GM18873 (cell line): ENCODE measurements around the gene EDAR.

Source experiments
- ATAC-seq: cut with Tn5 transposase; IDR thresholded peaks from one replicate; pipeline ENCODE4 v1.9.1; 2021; ENCODE audit warnings: mild to moderate bottlenecking, moderate library complexity, moderate number of reproducible peaks; ENCODE audit not compliant: unreplicated experiment, low FRiP score

EDAR gene

GRCh38 chr2:108942888-108943287, 46.1 kb downstream of the EDAR start:
- ATAC-seq = no peak

- no peak for ATAC-seq
These were observed 46.7 kb downstream of the EDAR start for GRCh38 chr2:108942231-108942825.

GRCh38 chr2:108941767-108942166, 47.3 kb downstream of the EDAR start:
- ATAC-seq = no peak

DNA sequence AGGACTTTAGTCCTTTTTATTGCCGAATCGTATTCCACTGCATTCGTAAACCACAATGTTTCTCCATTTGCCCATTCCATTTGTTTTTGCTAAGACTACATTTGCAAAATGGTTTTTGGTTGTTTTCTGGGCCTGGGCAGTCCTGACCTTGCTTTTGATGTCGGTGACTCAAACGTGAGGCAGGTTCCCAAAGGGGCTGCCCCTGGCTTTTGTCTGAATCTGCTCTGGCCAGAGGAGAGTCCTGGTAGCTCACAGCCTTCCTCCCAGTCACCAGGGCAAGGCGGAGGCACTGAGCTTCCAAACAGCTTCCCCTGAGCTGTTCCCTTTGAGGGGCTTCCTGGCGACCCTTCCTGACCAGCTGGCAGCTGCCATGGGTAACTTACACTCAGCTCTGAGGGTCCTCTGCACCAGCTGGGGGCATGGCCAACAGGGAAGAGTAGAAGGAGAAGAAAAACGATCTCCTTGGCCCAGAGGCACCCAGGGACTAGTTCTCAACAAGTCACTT, 47.8 kb downstream of the EDAR start:
- no peak for ATAC-seq

GRCh38 chr2:108940156-108940555, 48.9 kb downstream of the EDAR start:
- no peak for ATAC-seq

GRCh38 chr2:108938077-108938710, 50.8 kb downstream of the EDAR start:
- no peak for ATAC-seq

DNA sequence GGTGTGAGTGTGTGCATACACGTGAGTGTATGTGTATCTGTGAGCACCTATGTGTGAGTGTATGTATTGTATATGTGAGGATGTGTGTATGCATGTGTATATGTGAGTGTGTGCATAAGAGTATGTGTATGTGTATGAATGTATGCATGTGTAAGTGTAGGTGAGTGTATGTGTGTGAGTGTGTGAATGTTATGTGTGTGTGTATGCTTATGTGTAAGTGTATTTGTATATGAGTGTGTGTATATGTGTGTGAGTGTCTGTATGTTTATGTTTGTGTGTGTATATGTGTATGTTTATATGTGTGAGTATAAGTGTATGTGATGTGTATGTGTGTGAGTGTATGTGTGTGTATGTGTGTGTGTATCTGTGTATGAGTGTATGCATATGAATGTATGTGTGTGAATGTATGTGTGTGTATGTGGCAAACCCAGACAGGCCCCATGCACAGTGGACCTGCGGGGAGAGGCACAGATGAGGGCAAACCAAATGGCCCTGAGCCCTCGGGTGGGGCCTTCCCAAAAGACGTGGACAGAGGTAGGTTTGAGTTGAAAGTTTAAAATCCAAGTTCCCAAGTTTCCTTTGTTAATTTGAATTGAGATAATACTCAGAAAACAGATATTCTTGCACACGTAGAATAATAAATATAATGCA, 51.5 kb downstream of the EDAR start:
- no peak for ATAC-seq

DNA sequence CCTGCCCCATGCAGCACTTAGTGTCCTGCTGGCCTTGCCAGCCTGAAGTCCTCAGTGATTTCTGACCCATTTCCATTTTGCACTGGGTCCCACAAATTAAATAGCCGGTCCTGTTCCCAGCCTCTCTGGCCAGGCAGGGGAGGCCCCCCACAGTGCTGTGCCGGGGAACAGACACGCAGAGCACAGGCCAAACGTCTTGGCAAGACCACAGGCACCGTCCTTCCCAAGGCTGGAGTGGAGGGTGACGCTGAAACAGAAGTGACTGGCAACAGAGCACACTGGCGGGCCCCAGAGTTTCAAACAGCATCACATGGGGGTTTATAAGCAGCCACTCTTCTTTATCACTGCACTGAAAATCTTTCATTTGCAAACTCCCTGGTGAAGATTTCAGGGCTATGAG, 52.2 kb downstream of the EDAR start:
- no peak for ATAC-seq

GRCh38 chr2:108936076-108936864, 52.8 kb downstream of the EDAR start:
- no peak for ATAC-seq

DNA sequence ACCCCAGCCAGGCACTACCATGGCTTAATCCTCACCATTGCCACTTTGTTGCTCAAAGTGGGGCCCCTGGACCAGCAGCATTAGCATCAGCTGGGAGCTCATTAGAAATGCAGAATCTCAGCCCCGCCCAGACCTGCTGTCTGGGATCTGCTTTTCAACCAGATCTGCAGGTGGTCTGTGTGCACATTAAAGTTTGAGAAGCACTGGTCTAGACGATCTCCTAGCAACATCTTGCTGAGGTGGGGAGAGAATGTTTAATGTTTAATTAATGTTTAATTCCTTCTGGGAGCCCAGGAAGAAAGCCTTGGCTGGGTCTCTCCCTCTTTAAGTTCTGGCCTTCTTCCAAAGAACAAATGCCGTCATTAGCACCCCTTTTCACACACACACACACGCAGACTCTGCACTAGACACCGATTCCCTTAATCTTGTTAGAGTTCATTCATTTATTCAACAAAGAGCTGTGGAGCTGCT, 53.7 kb downstream of the EDAR start:
- ATAC-seq = no peak

- ATAC-seq = no peak
These were observed 54.3 kb downstream of the EDAR start for GRCh38 chr2:108934583-108935245.

- no peak for ATAC-seq
These were observed 54.9 kb downstream of the EDAR start for GRCh38 chr2:108934151-108934550.

GRCh38 chr2:108933691-108934117, 55.3 kb downstream of the EDAR start:
- ATAC-seq = no peak

GRCh38 chr2:108932736-108933332, 56.2 kb downstream of the EDAR start:
- ATAC-seq = no peak

- no peak for ATAC-seq
These were observed 57.6 kb downstream of the EDAR start for GRCh38 chr2:108931372-108931771.

GRCh38 chr2:108929807-108930425, 59.1 kb downstream of the EDAR start:
- no peak for ATAC-seq

GRCh38 chr2:108928660-108929377, 60.2 kb downstream of the EDAR start:
- ATAC-seq = no peak

DNA sequence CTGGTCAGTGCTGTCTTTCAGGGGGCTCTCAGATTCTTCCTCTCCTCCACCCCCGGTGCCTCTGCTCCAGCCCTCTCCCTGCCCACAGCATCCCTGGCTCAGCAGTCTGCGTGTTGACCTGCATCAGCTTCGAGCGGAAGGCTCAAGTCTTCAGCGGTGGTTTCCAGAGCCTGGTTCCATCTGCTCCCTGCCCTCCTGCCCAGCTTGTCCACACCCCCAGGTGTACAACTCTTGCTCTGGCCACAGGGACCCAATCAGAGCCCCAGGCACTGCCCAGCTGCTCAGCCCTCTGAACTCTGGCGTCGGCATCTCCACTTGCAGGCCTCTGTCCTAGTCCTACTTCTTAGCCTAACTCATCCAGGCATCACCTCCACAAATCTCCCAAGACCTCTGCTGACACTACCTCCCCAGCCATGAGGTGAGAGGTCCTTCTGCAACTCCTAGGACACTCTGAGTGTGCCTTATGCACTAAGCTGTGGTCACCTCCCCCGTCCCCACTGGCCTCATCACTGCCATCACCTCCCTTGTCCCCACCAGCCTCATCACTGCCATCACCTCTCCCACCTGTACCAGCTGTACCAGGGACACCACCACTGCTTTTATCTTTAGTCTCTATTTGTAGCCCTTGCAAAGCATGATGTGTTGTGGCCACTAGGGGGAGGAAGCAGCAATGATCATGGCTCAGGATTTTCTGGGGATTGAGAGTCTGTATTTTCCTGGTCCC, 60.9 kb downstream of the EDAR start:
- no peak for ATAC-seq
